HepG2 (cell line): ENCODE data around the gene RPL38. TPM values are rescaled to one million over a fixed set of nuclear protein-coding genes. Genes with fewer than 3 reads are reported as not detected.

Experiments
- BORCS8-MEF2B ChIP-seq: sonication (generic); formaldehyde crosslinking; IDR thresholded peaks from 2 replicates; pipeline ENCODE4 v1.8.0; 2022; ENCODE audit warnings: mild to moderate bottlenecking, missing genetic modification reagents
- CEBPG ChIP-seq: IDR thresholded peaks from 2 replicates; pipeline ENCODE4 v1.6.1; 2016
- EHMT2 ChIP-seq: fragments of 200-600 bp; sonication (generic); IDR thresholded peaks from 2 replicates; pipeline ENCODE4 v1.7.0; 2017; ENCODE audit warnings: antibody characterized with exemption, low read depth, low read length, borderline replicate concordance
- GZF1 ChIP-seq: sonication (generic); formaldehyde crosslinking; IDR thresholded peaks from 2 replicates; pipeline ENCODE4 v1.5.1; 2020; ENCODE audit warnings: mild to moderate bottlenecking, missing genetic modification reagents
- HDAC1 ChIP-seq: sonication (generic); formaldehyde crosslinking; IDR thresholded peaks from 2 replicates; pipeline ENCODE4 v1.5.1; 2020; ENCODE audit warnings: mild to moderate bottlenecking, missing genetic modification reagents
- HNRNPK ChIP-seq: fragments of 200-400 bp; formaldehyde crosslinking; IDR thresholded peaks from 2 replicates; pipeline ENCODE4 v1.6.1; 2018; ENCODE audit warnings: low read length, low read depth, moderate library complexity, mild to moderate bottlenecking; ENCODE audit not compliant: poor library complexity, severe bottlenecking
- MED13 ChIP-seq: sonication (generic); formaldehyde crosslinking; IDR thresholded peaks from 2 replicates; pipeline ENCODE4 v1.5.0; 2020; ENCODE audit warnings: missing genetic modification reagents
- MXD4 ChIP-seq: IDR thresholded peaks from 2 replicates; pipeline ENCODE4 v1.6.1; 2016; ENCODE audit warnings: mild to moderate bottlenecking, missing biosample characterization, missing genetic modification reagents
- PAX8 ChIP-seq: sonication (generic); formaldehyde crosslinking; IDR thresholded peaks from 2 replicates; pipeline ENCODE4 v1.8.0; 2022; ENCODE audit warnings: mild to moderate bottlenecking, missing genetic modification reagents, borderline replicate concordance
- RBM39 ChIP-seq: fragments of 200-400 bp; formaldehyde crosslinking; IDR thresholded peaks from one replicate; pipeline ENCODE4 v1.6.1; 2018; ENCODE audit warnings: antibody characterized with exemption, mild to moderate bottlenecking, low read depth, low read length; ENCODE audit not compliant: poor library complexity, severe bottlenecking
- TBL1XR1 ChIP-seq: fragments of 150-350 bp; IDR thresholded peaks from 2 replicates; pipeline ENCODE4 v1.6.1; 2014; ENCODE audit warnings: borderline replicate concordance, low read length; ENCODE audit not compliant: partially characterized antibody
- ZBTB8A ChIP-seq: sonication (generic); formaldehyde crosslinking; IDR thresholded peaks from 2 replicates; pipeline ENCODE4 v1.4.0; 2020; ENCODE audit warnings: mild to moderate bottlenecking, low read depth, missing genetic modification reagents, borderline replicate concordance
- ZC3H13 ChIP-seq: sonication (generic); formaldehyde crosslinking; IDR thresholded peaks from 2 replicates; pipeline ENCODE4 v1.8.1; 2023; ENCODE audit warnings: mild to moderate bottlenecking, missing genetic modification reagents, moderate library complexity
- ZFAT ChIP-seq: sonication (generic); formaldehyde crosslinking; conservative IDR thresholded peaks from 2 replicates; pipeline ENCODE4 v1.8.1; 2023; ENCODE audit warnings: missing genetic modification reagents, inconsistent platforms
- ZNF3 ChIP-seq: IDR thresholded peaks from 2 replicates; pipeline ENCODE4 v1.7.0; 2017; ENCODE audit warnings: inconsistent platforms
- ZNF619 ChIP-seq: sonication (generic); formaldehyde crosslinking; IDR thresholded peaks from 2 replicates; pipeline ENCODE4 v1.4.0; 2020; ENCODE audit warnings: mild to moderate bottlenecking, missing genetic modification reagents
- ZNF629 ChIP-seq: sonication (generic); formaldehyde crosslinking; conservative IDR thresholded peaks from 2 replicates; pipeline ENCODE4 v1.5.0; 2020; ENCODE audit warnings: missing genetic modification reagents
- polyA plus RNA-seq, 8 experiments: library from polyadenylated mRNA; depleted of rRNA in 3 of 8; stranded (reverse) in 7 of 8; unstranded in 1 of 8; fragments of >200 nt; fragmentation: Illumina TruSeq in 4 of 8; extraction: Trizol in 4 of 8; gene quantifications; 2 replicates each; pipeline versions ENCODE4 v1.2.1 to v1.2.3, GENCODE V29; 2011 to 2016; ENCODE audit warnings: low read depth in 4 of 8, missing spikeins in 1 of 8, mixed read lengths in 1 of 8; ENCODE audit not compliant: insufficient read depth in 1 of 8
- total RNA-seq, 5 experiments: library from RNA; depleted of rRNA; stranded (reverse); fragments of >200 nt; fragmentation: Illumina TruSeq; extraction: Trizol; gene quantifications; 2 replicates each; pipeline ENCODE4 v1.2.3, GENCODE V29; 2016; ENCODE audit warnings: low read depth in 1 of 5
- TF ChIP-seq, protein P1 (sequence below): sonication (generic); formaldehyde crosslinking; IDR thresholded peaks from 2 replicates; pipeline ENCODE4 v1.4.0; 2020; ENCODE audit warnings: missing genetic modification reagents
- TF ChIP-seq, protein P2 (sequence below): fragments of 450-650 bp; IDR thresholded peaks from 2 replicates; pipeline ENCODE4 v1.6.1; 2016
- TF ChIP-seq, protein P3 (sequence below): IDR thresholded peaks from 2 replicates; pipeline ENCODE4 v1.4.0; 2020; ENCODE audit warnings: mild to moderate bottlenecking, missing genetic modification reagents

The RPL38 gene
- total and polyA plus RNA-seq, 2 of the 13 experiments (the other 11 are each of a cell fraction or from before 2014, with no cell fraction given): 2,370 to 2,372 TPM

DNA sequence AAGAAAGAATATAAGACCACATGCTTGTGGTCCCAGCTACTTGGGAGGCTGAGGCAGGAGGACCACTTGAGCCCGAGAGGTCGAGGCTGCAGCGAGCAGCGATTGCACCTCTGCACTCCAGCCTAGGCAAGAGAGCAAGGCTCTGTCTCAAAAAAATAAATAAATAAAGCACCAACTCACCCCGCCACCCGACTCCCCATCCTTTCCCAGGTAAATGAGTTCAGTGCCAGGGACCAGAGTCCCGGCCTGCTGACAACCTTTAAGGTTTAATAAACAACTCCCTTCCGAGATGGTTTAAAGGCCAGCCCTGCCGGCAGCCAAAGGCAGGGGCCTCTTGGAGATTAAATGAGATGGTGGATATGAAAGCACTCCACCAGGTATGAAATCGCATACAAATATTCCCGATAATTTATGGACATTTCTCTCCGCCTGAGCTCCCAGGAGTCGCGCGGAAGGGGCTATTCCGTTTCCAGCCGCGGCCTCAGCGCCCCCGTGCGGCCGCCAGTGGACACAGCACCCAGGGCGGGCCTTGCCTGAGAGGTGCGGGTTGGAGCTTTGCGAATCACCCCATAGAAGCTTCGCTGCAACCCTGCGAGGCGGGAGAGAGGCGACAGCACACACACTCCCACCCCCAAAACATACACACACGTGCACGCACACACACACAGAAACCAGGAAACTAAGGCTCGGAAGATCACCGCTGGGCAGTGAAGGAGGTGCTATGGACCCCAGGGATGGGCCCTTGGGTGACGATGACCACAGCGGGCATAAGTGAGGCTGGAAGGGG lies 4.0 kb upstream of the RPL38 start (continued):
- TF ChIP-seq HDAC1 (no peak), ZBTB8A (no peak), ZC3H13 (CRISPR knock-in tag) (no peak), ZNF3 (CRISPR knock-in tag) (no peak), PAX8 (CRISPR knock-in tag) (no peak), BORCS8-MEF2B (CRISPR knock-in tag) (peak; percentile 65; the same call in 1 of the 2 replicates), ZNF619 (CRISPR knock-in tag) (0 out of 2 replicates have a peak, but pooled peaks have one; percentile 31), ZFAT (no peak), GZF1 (CRISPR knock-in tag) (no peak), MED13 (CRISPR knock-in tag) (no peak), EHMT2 (no peak), HNRNPK (no peak), CEBPG (0 out of 2 replicates have a peak, but pooled peaks have one; percentile 12), TBL1XR1 (no peak), MXD4 (CRISPR knock-in tag) (no peak), RBM39 (peak; percentile 46), ZNF629 (CRISPR knock-in tag) (no peak)
- TF ChIP-seq, protein P1, sequence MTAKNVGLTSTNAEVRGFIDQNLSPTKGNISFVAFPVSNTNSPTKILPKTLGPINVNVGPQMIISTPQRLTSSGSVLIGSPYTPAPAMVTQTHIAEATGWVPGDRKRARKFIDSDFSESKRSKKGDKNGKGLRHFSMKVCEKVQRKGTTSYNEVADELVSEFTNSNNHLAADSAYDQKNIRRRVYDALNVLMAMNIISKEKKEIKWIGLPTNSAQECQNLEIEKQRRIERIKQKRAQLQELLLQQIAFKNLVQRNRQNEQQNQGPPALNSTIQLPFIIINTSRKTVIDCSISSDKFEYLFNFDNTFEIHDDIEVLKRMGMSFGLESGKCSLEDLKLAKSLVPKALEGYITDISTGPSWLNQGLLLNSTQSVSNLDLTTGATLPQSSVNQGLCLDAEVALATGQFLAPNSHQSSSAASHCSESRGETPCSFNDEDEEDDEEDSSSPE: 0 out of 2 replicates have a peak, but pooled peaks have one; percentile 22
- TF ChIP-seq, protein P2, sequence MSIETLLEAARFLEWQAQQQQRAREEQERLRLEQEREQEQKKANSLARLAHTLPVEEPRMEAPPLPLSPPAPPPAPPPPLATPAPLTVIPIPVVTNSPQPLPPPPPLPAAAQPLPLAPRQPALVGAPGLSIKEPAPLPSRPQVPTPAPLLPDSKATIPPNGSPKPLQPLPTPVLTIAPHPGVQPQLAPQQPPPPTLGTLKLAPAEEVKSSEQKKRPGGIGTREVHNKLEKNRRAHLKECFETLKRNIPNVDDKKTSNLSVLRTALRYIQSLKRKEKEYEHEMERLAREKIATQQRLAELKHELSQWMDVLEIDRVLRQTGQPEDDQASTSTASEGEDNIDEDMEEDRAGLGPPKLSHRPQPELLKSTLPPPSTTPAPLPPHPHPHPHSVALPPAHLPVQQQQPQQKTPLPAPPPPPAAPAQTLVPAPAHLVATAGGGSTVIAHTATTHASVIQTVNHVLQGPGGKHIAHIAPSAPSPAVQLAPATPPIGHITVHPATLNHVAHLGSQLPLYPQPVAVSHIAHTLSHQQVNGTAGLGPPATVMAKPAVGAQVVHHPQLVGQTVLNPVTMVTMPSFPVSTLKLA: no peak
- TF ChIP-seq, protein P3, sequence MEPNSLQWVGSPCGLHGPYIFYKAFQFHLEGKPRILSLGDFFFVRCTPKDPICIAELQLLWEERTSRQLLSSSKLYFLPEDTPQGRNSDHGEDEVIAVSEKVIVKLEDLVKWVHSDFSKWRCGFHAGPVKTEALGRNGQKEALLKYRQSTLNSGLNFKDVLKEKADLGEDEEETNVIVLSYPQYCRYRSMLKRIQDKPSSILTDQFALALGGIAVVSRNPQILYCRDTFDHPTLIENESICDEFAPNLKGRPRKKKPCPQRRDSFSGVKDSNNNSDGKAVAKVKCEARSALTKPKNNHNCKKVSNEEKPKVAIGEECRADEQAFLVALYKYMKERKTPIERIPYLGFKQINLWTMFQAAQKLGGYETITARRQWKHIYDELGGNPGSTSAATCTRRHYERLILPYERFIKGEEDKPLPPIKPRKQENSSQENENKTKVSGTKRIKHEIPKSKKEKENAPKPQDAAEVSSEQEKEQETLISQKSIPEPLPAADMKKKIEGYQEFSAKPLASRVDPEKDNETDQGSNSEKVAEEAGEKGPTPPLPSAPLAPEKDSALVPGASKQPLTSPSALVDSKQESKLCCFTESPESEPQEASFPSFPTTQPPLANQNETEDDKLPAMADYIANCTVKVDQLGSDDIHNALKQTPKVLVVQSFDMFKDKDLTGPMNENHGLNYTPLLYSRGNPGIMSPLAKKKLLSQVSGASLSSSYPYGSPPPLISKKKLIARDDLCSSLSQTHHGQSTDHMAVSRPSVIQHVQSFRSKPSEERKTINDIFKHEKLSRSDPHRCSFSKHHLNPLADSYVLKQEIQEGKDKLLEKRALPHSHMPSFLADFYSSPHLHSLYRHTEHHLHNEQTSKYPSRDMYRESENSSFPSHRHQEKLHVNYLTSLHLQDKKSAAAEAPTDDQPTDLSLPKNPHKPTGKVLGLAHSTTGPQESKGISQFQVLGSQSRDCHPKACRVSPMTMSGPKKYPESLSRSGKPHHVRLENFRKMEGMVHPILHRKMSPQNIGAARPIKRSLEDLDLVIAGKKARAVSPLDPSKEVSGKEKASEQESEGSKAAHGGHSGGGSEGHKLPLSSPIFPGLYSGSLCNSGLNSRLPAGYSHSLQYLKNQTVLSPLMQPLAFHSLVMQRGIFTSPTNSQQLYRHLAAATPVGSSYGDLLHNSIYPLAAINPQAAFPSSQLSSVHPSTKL (CRISPR knock-in tag): peak; percentile 15; the same call in 1 of the 2 replicates
